GM12873 (cell line): ENCODE results near the gene ST6GAL2.

ENCODE experiments used
- TF ChIP-seq, protein P1 (sequence below): IDR thresholded peaks from 2 replicates; pipeline ENCODE4 v1.5.1; 2012; ENCODE audit warnings: low read depth, mild to moderate bottlenecking, moderate library complexity, low read length, control low read depth; ENCODE audit not compliant: insufficient read depth; ENCODE audit errors: missing control alignments

ST6GAL2 gene

DNA sequence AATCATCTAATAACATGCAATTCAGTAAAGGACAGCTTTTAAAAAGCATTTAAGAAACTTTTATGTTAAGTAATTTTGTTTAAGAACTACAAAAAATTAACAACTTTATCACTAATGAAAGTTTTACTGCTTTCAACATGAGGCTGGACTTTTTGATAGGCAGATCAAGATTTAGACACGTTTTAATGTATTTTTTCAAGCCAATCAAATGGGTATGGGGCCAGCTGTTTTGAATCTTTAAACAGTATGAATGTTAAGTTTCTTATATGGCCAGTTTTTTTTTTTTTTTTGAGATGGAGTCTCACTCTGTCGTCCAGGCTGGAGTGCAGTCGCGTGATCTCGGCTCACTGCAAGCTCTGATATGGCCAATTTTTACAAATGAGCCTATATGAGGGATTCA, 73.1 kb downstream of the ST6GAL2 start:
- TF ChIP-seq, protein P1, sequence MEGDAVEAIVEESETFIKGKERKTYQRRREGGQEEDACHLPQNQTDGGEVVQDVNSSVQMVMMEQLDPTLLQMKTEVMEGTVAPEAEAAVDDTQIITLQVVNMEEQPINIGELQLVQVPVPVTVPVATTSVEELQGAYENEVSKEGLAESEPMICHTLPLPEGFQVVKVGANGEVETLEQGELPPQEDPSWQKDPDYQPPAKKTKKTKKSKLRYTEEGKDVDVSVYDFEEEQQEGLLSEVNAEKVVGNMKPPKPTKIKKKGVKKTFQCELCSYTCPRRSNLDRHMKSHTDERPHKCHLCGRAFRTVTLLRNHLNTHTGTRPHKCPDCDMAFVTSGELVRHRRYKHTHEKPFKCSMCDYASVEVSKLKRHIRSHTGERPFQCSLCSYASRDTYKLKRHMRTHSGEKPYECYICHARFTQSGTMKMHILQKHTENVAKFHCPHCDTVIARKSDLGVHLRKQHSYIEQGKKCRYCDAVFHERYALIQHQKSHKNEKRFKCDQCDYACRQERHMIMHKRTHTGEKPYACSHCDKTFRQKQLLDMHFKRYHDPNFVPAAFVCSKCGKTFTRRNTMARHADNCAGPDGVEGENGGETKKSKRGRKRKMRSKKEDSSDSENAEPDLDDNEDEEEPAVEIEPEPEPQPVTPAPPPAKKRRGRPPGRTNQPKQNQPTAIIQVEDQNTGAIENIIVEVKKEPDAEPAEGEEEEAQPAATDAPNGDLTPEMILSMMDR = no peak

DNA sequence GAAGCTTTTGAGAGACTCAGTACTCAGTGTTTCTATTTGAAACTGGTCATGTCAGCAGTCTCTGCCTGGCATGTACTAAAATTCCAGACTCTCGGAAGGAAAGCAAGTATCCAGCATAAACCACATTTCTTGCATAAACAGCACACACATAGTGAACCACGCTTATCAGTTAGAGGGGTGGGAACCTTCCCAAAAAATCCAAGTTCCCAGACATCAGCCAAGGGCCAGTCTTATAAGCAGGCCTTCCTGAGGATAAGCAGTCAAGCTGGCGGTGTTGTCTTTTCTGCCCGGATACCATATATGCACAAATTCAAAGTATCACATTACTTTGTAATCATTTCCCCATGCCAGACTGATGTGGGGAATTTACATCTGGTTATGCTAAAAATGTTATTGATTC, 73.6 kb downstream of the ST6GAL2 start:
- TF ChIP-seq, protein P1 = no peak

- TF ChIP-seq, protein P1 = no peak
Observed at GRCh38 chr2:106805716-106806115, 80.3 kb downstream of the ST6GAL2 start.

DNA sequence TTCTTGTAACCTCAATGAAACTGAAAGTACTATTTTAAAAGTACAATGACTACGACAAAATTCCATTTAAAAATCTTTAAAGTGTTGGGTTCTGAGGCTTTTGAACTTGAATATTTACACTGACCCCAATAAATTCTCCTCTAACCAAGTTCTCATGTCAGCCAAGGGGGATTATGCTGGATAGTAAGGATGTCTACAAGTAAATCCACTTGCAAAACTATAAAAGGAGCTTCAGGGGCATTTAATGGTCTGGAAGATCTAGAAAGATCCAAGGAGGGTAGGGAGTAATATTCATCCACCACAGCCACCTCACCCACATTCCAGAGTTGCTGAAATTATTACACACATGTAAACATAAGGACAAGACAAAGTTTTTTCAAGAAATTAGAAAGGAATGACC, 81.8 kb downstream of the ST6GAL2 start:
- TF ChIP-seq, protein P1 = no peak

- TF ChIP-seq, protein P1 = no peak
Observed at GRCh38 chr2:106800976-106801655, 84.9 kb downstream of the ST6GAL2 start.

- TF ChIP-seq, protein P1 = no peak
Observed at GRCh38 chr2:106800180-106800579, 85.8 kb downstream of the ST6GAL2 start.

DNA sequence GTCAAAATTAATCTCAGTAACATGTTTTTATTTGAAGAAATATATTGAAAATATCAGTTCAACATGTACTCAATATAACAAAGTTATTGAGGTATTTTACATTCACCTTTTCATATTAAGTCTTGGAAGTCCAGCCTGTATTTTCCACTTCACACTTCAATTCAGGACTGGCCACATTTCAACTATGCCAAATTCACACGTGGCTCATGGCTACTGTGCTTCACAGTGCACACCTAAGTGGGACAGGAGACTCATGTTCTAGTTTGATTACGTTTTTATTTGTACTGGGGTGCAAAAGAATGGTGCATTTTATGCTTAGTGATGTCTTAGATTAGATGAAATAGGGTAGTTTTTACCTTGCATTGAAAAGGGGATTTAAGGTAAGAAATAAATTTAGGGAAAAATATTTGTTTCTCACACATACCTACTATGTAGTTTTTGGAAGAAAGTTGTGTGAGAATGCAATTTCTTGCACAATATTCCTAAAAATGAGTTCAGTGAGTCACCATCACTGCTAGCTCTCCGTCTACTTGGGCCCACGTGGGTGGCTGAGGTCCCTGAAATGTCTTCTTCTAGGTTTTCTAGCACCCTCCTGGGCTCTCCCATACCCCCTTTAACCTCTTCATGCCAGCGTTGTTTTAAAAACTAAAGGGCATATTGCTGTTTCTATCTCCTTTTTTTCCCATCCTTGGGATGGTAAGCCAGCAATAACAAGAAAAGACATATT, 87.0 kb downstream of the ST6GAL2 start:
- TF ChIP-seq, protein P1 = no peak
